ENCODE measurements around the gene MAP4.

DNA sequence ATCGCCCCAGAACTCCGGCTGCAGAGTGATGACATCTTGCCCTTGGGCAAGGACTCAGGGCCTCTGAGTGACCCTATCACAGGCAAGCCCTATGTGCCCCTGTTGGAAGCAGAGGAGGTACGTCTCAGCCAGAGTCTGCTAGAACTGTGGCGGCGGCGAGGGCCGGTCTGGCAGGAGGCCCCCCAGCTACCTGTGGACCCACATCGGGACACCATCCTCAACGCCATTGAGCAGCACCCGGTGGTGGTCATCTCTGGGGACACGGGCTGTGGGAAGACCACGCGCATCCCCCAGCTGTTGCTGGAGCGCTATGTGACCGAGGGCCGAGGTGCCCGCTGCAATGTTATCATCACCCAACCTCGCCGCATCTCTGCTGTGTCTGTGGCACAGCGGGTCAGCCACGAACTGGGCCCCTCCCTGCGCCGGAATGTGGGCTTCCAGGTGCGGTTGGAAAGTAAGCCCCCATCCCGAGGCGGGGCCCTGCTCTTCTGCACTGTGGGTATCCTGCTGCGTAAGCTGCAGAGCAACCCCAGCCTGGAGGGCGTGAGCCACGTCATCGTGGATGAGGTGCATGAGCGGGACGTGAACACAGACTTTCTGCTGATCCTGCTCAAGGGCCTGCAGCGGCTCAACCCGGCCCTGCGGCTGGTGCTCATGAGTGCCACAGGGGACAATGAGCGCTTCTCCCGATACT is 169.9 kb downstream of the MAP4 start:
- TF ChIP-seq, protein P1, sequence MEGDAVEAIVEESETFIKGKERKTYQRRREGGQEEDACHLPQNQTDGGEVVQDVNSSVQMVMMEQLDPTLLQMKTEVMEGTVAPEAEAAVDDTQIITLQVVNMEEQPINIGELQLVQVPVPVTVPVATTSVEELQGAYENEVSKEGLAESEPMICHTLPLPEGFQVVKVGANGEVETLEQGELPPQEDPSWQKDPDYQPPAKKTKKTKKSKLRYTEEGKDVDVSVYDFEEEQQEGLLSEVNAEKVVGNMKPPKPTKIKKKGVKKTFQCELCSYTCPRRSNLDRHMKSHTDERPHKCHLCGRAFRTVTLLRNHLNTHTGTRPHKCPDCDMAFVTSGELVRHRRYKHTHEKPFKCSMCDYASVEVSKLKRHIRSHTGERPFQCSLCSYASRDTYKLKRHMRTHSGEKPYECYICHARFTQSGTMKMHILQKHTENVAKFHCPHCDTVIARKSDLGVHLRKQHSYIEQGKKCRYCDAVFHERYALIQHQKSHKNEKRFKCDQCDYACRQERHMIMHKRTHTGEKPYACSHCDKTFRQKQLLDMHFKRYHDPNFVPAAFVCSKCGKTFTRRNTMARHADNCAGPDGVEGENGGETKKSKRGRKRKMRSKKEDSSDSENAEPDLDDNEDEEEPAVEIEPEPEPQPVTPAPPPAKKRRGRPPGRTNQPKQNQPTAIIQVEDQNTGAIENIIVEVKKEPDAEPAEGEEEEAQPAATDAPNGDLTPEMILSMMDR (tag by site-specific recombination; IDR thresholded peaks at IDR 0.05): no peak
- TF ChIP-seq YY1 (tag by site-specific recombination; IDR thresholded peaks at IDR 0.05) (no peak), ZFP37 (tag by site-specific recombination; IDR thresholded peaks at IDR 0.05) (no peak), ZNF398 (tag by site-specific recombination; IDR thresholded peaks at IDR 0.05) (no peak), ZNF138 (tag by site-specific recombination; IDR thresholded peaks at IDR 0.05; ENCODE audit: borderline replicate concordance) (no peak), REST (tag by site-specific recombination; IDR thresholded peaks at IDR 0.05) (no peak), ZNF350 (tag by site-specific recombination; IDR thresholded peaks at IDR 0.05) (no peak), ZNF658 (tag by site-specific recombination; IDR thresholded peaks at IDR 0.05) (no peak), ZNF18 (tag by site-specific recombination; IDR thresholded peaks at IDR 0.05) (no peak), ZSCAN23 (tag by site-specific recombination; IDR thresholded peaks at IDR 0.05) (no peak), RBAK (tag by site-specific recombination; IDR thresholded peaks at IDR 0.05) (no peak)
- TF ChIP-seq, protein P2, sequence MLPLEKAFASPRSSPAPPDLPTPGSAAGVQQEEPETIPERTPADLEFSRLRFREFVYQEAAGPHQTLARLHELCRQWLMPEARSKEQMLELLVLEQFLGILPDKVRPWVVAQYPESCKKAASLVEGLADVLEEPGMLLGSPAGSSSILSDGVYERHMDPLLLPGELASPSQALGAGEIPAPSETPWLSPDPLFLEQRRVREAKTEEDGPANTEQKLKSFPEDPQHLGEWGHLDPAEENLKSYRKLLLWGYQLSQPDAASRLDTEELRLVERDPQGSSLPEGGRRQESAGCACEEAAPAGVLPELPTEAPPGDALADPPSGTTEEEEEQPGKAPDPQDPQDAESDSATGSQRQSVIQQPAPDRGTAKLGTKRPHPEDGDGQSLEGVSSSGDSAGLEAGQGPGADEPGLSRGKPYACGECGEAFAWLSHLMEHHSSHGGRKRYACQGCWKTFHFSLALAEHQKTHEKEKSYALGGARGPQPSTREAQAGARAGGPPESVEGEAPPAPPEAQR (tag by site-specific recombination; IDR thresholded peaks at IDR 0.05): no peak

Data from HEK293 (cell line).